GM18517 (cell line): ENCODE data around the gene RAB11FIP4.

Experiments
- ATAC-seq: cut with Tn5 transposase; IDR thresholded peaks from one replicate; pipeline ENCODE4 v1.9.1; 2021; ENCODE audit warnings: mild to moderate bottlenecking, moderate library complexity; ENCODE audit not compliant: unreplicated experiment

Gene RAB11FIP4

DNA sequence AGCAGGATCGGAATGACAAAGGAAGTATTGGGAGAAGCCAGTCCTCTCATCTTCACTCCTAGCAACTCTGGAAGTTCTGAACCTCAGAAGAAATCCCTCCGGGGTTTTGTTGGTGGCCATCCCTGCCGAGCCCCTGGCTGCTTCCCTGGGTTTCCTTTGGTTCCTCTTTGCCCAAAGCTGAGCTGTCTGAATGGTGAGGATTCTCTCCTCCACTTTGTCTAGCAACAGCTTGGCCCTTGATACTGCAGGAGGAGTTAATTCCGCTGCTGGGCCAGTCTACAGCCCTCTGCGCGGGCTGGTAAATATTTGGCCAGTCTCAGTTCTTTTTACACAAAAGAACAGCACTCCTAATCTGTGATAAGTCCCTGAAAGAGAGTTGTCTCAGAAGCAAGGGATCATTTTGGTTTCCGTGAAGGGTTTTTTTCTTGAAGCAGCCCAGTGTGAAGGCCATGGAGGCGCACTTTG lies 170.9 kb downstream of the RAB11FIP4 start:
- no peak for ATAC-seq

DNA sequence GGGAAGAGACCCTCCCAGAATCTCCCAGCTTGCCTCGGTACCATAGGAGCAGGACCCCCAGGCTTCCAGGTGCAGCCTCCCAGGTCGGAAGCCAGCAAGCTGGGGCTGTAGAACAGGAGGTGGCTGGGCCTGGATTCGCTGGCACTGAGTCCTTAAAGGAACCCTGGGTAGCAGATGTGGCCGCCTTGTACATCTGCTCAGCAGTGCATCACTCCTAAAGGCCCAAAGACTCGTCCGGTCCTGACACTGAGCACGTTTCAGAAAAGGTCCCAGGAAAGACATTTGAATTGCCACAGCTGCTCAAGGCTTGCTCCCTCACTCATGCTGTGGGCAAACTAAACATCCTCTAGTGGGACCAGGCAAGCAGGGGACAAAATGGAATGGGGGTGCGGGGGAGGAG lies 172.8 kb downstream of the RAB11FIP4 start:
- ATAC-seq = no peak

DNA sequence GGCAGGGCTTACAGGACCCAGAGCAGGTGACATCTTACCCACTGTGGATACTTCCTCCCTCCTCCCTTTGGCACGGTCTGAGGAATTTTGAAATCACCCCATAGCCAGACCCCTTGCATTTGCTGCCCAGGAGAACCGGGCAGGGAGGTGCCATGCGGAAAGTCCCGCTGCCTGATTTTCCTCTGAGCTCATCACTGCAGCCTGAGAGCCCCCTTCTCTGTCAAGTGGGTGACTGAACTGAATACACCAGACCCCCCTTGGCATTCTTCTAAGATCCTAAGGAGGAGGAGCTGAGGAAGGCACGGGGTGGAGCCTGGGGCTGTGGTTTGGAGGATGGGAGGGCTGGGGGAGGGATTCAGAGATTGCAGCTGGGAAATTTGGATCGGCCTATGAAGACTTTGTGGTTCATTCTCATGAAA lies 173.4 kb downstream of the RAB11FIP4 start:
- no peak for ATAC-seq

DNA sequence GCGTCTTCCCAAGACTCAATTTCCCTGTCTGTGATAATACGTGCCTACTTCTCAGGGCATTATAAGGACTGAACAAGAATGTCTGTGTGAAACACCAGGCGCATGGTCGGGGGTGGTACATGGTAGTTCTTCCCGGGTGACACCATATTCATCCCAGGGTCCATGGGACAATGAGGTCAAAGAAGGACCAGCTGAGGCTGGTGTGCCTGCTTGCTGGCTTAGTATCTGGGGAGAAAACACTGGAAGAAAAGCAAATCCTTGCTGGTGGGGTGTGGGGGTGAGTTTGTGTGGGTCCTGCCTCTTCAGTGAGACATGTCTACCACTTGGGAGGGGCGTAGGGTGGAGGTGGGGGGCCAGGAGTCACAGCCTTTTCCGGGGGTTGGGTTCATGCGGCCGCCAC lies 174.2 kb downstream of the RAB11FIP4 start:
- ATAC-seq = no peak

DNA sequence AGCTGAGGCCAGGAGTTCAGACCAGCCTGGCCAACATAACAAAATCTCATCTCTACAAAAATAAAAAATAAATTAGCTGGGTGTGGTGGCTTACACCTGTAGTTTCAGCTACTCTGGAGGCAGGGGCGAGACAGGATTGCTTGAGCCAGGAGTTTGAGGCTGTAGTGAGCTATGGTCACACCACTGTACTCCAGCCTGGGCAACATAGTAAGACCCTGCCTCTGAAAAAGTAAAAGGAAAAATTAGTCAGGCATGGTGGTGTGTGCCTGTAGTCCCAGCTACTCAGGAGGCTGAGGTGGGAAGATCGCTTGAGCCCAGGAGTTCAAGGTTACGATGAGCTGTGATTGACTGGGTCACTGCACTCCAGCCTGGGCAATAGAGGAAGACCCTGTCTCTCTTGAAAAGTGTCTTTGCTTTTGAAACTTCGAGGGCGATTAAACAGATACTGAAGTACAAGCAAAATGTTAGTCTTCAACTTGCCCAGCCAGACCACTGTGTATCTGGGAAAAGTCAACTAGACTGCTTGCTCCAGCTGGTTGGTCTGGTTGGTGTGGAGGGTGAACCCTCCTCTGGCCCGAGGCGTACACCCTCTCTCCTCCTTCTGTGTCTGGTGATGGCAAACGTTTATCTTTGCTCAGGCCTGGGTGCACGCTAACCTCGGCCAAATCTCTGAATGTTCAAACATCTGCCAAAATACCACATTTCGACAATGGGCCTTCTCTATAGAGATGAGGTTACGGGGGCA lies 174.9 kb downstream of the RAB11FIP4 start:
- no peak for ATAC-seq

DNA sequence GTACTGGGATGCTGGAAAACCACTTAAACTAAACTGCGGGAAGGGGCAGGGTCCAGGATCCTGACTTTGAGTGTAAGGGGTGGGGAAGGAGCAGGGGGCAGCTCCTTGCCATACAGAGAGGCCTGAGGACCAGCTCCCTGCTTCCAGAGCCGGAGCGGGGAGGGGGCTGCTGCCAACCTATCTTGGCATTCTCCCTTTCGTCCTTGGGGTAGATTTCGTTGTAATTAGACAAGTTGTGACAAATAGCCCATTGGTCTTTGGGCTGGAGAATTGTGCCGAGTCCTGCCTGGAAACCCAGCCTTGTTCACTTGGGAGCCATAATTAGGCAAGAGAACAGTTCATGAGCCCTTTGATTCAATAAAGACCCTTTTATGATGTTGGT lies 175.5 kb downstream of the RAB11FIP4 start:
- ATAC-seq = no peak

DNA sequence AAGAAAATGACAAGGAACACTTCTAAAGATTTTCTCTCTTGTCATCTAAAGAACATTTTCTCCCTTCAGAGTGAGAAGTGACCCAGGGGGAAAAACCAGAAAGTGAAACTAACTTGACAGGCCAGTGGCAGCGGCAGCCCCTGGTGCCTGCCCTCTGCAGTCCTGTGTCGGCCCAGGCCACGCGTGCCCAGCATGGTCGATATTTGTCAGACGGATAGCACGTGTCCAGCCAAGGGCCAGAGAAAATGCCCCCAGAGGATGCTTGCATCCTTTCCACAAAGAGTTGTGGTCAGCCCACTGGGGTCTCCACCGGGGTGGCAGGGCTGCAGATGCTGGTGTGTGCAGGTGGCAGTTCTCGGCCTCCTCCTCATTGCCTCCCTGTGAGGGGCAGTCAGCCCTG lies 176.6 kb downstream of the RAB11FIP4 start:
- no peak for ATAC-seq

DNA sequence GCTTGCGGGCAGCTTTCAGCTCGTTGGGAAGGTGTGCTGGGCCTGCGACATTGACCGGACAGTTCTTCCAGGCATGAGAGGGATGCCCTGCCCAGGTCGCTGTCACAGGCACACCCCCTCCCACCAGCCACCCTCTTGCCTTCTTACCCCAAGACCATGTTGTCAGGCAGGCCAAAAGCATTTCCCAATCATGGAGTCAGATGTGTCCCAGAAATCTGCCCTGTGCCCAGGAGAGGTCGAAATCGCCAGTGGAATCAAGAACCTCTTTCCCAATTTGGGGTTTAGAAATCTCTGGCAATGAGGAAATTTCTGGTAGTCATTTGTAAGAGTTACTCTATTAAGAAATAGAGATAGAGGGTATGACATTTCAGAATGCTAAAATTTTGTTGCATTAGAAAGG lies 177.1 kb downstream of the RAB11FIP4 start:
- no peak for ATAC-seq

DNA sequence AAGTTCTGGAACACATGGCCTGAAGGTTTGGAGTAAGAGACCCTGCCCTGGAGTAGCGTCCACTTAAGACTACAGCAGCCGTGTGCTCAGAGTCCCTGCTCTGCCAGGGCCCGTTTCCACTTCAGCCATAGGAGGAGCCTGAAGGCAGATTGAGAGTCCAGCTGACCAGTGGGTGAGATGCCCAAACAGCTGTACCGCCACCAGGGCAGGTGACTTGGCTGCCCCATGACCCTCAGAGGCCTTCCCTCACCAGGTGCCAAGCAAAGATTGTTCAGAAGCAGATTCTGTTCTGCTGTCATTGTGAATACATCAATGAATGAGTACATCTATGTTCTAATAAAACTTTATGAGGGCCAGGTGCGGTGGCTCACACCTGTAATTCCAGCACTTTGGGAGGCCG lies 178.8 kb downstream of the RAB11FIP4 start:
- ATAC-seq = no peak

DNA sequence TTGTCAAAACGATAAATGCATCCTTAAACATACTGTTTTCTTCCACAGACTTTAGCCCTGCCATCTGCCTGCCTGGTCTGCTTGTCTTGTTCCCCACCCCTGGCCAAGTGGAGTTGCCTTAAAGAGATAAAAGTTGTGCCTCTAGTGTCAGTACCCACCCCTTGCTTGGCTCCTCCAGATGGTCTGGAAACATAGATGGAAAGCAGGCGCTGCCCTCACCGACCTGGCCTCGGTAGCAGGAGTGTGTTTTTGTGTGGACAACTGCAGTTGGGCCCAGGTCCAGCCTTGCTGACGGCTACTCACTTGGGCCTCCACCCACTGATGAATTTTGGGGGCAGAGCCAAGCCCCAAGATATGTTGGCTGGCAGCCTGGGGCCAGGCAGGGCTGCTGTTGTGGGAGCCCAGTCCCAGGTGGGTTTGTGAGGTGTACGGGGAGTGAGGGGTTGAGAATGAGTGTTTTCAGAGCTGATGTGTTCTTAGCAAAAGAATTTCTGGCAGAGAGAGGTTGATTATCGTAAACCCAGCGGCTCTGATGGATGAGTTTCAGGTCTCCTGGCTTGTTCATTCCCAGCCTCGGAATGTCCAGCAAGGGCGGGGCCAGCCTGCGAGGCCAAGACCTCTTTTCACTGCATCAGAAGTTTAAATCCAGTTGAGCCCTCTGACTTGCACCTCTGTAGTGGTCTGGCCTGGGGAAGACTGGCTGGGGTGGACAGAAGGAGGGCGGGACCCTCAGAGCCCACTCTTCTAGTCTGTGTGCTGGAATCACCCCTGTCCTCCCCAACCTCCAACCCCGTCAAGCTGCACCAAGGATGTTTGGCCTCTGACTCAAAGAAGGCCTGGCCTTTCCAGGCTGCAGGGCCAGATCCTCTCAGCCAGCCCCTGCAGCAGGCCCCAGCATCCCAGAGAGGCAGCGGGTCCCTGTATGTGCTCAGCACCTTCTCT lies 179.7 kb downstream of the RAB11FIP4 start:
- no peak for ATAC-seq

DNA sequence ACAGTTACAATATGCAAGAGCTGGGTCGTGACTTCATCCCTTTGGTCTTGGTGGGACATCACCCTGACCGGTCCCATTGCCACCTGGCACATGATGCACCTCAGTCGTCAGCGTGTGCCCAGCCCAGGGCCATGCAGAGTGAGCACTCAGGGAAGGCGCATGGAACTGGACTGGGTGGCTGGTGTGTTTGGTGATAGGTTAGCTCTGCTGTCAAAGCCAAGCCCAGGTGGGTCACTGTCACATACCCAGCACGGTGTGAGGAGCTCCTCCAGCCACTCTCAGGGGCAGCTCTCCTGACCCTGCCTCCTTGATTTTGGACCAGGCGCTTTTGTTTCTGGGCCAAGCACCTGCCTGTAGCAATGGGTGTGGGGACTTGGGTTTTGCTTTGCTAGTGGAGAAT lies 180.9 kb downstream of the RAB11FIP4 start:
- ATAC-seq = no peak

DNA sequence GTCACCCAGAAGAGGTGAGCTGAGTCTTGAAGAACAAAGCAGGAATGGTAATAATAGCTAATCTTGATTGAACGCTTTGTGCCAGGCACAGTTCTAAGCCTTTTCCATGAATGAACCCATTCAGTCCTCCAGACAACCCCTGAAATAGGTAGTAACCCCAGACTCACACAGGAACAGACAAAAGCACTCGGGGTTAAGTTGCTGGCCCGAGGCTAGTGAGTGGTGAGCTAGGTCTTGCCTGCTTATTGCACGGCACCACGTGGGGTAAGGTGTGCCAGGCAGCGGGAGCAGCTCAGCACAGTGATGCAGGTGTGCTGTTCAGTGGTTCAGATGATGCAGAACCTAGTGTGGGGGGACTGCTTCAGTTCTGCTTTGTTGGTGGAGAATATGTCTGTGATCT lies 181.6 kb downstream of the RAB11FIP4 start:
- ATAC-seq = no peak

DNA sequence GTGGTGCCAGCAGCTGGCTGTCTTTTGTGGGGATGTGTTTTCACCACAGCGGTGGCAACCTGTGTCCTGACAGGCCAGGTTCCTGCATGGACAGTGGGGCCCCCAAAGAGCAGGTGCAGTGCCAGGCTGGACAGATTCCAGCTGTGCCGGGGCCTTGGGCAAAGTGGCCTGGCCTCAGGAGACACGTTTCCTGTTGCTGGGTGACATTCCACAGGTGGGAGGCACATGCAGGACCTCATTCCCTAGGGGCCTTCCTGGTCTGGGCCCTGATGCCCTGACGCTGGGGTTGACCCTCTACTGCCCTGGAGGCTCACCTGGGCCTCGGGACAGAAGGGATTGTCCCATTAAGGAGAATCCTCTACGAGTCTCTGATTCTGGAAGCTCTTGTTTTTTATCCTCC lies 182.4 kb downstream of the RAB11FIP4 start:
- no peak for ATAC-seq

DNA sequence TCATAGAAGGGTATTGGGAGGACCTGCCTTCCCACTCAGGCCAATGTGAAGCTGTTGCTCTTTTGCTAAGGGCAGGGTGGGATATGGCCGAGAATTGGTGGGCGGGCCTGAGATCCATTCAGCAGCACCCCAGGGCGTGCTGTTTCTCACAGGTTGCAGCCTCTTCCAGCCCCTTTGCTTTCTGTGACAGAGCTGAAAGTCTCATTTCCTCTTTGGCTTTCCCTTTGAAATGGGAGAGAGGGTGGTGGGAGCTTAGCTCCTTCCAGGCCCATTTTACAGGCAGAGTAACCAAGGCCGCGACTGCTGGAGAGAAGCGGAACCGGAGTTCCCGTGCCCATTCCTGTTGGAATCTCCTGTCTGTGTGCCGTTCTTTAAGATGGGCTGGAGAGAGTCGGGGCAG lies 183.0 kb downstream of the RAB11FIP4 start:
- ATAC-seq = no peak

DNA sequence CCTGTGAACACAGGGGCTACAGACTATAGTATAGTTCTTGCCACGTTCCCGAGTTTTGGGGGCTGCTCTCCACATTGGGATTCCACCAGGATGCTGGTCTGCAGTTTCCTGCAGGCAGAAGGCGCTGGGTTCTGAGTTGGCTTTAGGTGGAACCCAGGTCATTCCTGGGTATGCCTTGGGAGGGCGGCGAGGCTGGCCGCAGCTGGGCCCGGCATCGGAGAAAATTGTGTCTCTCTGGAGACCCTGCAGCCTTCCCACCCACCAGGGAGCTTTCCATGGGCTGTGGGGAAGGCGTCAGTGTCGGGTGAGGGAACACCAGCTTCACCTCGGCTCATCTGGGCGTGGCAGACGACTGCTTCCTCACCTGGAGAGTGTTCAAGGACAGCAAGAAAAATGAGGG lies 183.6 kb downstream of the RAB11FIP4 start:
- ATAC-seq = no peak

DNA sequence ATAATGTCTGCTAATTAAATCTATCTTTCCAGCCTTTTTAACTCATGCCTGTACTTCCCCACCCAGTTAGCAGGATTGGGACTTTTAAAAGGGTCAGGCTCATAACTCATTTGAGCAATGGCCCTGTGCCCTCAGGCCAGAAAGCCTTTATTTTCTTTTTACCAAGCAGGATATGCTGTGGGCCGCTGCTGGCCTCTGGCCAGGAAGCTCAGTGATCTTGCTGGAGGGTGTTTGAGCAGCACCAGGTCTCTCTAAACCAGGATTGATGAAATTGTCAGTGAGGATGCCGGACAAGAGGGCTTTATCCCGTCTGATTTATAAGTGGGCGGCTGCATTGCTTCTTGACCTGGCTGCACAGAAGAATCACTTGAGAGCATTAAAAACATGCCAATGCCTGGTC lies 187.8 kb downstream of the RAB11FIP4 start:
- ATAC-seq = no peak

DNA sequence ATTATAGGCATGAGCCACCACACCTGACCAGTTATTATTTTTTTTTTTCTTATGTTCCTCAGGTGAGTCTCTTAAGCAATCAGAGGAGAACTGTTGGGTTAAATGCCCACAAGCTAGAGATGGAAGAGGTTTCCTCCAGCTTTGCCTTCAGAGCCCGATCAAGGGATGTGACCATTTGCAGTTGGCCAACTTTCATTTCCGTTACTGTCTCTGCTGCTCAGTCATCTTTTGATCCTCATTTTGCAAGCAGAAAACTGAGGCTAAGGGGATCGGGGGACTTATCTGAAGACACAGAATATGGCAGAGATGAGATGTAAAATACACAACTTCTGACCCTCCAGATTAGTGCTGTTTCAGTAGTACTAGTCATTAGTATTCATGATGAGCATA lies 188.8 kb downstream of the RAB11FIP4 start:
- ATAC-seq = no peak

DNA sequence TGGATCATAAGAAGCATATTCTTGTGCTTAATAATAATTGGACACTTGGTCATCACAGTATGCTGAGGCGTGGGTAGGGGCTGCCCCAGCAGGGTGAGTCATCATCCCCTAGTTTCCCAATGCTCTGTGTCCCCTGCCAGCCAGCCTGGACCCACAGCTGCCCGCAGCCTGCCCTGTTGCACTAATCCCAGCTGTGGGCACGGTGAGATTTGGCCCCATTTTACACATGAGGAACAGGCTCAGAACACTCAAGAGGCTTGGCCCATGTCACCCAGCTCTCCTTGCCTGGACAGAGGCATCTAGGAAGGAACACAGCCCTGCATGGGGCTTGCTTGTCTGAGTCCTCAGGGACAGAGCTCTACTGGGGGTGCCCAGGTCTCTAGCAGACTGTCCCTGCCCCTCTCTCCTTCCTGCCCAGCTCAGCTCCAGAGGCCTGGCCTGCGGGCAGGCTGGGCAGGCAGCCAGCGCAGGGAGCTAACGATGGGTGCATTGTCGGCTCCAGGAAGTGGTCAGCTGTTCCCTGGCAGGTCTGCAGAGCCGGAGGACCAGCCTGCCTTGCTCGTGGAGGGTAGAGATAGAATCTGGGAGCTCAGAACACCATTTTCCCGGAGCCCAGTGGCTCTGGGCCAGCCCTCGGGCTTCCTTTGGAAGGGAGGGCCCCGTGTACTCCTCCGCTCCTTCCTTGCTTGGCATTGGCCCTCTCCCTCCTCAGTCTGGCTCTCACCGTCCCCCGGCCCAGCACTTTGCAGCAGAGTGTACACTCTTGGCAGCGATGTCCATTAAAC lies 189.4 kb downstream of the RAB11FIP4 start:
- no peak for ATAC-seq

DNA sequence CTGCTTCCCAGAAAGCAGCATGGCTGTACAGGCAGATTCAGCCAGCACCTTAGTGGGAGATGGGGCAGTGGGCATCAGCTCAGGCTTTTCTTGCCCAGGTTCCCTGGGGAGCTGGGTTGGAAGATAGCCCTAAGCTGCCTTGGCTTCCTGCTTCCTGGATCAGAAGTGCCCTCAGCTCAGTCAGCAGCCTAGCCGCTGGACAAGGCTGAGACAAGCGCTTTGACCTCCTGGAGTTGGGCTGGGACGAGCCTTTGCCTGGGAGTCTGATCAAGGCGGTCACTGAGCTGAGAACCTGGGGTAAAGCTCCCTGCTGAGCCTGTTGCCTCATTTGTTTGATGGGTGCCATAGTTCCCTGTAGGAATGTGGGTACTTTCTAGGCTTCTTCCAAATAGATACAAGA lies 190.0 kb downstream of the RAB11FIP4 start:
- ATAC-seq = no peak

DNA sequence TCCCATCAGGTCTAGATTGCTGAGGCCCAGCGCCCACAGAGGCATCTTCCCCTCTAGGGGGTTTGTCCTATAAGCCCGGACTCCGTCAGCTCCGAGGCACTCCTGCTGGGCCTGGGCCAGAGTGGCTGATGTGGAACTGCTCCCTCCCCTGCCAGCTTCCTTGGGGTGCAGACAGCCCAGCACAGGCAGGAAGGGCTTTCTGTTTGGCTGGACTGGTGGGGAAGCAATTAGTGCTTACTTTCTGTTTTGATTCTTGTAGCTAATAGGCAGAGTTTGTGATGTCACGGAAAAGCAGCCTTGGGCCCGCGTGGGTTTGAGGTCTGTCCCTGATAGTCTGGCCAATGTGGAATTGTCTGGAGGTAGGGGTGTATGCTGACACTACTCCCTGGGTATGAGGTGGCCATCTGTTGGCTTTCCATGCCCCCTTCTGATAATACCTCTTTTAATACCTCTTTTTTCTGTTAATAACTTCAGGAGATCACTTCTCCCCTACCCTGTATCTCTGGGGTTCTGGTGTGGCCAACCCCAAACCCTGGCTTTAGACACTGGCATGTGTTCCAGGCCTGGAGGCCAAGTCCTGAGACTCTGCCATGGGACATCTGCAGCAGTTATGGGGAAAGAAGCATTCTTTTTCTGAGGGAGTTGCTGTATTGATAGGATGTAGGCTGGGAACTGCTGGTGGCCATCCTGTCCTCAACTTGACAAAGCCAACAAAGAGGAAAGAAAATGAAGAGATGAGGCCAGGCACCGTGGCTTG lies 190.9 kb downstream of the RAB11FIP4 start:
- no peak for ATAC-seq
